Adrenal gland (tissue), 5 donors: ENCODE measurements around the gene C1orf185.

Experiments used
- POLR2A ChIP-seq, 2 donors: fragments of 450-650 bp; IDR thresholded peaks; one replicate each; pipeline ENCODE4 v1.6.1; 2017; ENCODE audit warnings: antibody characterized with exemption in 2 of 2, mild to moderate bottlenecking in 2 of 2, moderate library complexity in 1 of 2
- TF ChIP-seq, protein P1 (sequence below), 6 experiments: fragments of 450-650 bp in 4 of 6; fragments of 200-600 bp in 2 of 6; sonication (generic) in 1 of 6; IDR thresholded peaks; 1 replicate in 5 of 6; 2 replicates in 1 of 6; pipeline versions ENCODE4 v1.5.1 to v1.8.0; 2016 to 2021; ENCODE audit warnings: antibody characterized with exemption in 6 of 6, mild to moderate bottlenecking in 2 of 6, moderate library complexity in 1 of 6
- donor health status: DM: no; HTN: no; CAD: no.

DNA sequence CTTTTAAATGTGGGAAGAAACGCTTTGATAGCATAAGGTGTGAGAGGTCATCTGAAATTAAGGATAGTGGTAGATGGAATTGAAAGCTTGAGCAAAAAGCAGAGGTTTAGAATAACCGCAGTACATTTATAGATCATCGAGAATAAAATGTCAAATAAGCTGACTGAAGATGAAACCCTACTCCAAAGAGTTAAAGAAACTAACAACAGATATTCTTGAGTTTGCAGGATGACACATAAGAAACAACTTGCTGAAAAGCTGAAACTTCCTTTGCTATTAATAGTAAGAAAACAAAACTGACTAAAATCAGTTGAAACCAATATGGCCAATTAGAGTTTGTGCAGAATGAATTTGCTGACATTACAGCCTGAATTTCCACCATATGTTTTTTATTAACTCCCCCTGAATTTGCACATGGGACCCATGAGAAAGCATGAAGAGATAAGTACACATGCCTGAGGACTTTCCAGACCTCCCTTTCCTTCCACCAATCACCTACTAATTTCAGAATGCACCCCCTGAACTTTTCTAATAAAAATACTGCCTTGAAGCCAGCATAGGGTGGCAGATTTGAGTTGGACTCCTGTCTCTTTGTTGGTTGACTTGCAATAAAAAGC, 1.7 kb upstream of the C1orf185 start:
- TF ChIP-seq, protein P1, sequence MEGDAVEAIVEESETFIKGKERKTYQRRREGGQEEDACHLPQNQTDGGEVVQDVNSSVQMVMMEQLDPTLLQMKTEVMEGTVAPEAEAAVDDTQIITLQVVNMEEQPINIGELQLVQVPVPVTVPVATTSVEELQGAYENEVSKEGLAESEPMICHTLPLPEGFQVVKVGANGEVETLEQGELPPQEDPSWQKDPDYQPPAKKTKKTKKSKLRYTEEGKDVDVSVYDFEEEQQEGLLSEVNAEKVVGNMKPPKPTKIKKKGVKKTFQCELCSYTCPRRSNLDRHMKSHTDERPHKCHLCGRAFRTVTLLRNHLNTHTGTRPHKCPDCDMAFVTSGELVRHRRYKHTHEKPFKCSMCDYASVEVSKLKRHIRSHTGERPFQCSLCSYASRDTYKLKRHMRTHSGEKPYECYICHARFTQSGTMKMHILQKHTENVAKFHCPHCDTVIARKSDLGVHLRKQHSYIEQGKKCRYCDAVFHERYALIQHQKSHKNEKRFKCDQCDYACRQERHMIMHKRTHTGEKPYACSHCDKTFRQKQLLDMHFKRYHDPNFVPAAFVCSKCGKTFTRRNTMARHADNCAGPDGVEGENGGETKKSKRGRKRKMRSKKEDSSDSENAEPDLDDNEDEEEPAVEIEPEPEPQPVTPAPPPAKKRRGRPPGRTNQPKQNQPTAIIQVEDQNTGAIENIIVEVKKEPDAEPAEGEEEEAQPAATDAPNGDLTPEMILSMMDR (IDR thresholded peaks at IDR 0.05) = no peak
- TF ChIP-seq POLR2A (IDR thresholded peaks at IDR 0.05) = no peak
